Astrocyte of the spinal cord (primary cell): ENCODE measurements around the gene HYKK.
"Not testable (repeated sequence)": the region's sequence is repeated elsewhere in the genome, so short reads cannot be mapped to it uniquely, and the experiment has no call there.

Source experiments
- DNase-seq: peaks from one replicate; pipeline ENCODE4 v3.0.0; 2011; ENCODE audit warnings: low read depth, low spot score
- H3K4me3 ChIP-seq: 2 replicates; pipeline ENCODE4 v1.5.1; 2011; ENCODE audit warnings: low read depth, mild to moderate bottlenecking, low read length, moderate library complexity
- in situ Hi-C: cut with HindIII; loops from 2 replicates; pipeline ENCODE4 v1.10.0; 2017; ENCODE audit warnings: low sequenced_read_pairs
- TF ChIP-seq, protein P1 (sequence below): IDR thresholded peaks from 2 replicates; pipeline ENCODE4 v1.5.1; 2012; ENCODE audit warnings: low read depth, mild to moderate bottlenecking, low read length, inconsistent platforms

The HYKK gene

DNA sequence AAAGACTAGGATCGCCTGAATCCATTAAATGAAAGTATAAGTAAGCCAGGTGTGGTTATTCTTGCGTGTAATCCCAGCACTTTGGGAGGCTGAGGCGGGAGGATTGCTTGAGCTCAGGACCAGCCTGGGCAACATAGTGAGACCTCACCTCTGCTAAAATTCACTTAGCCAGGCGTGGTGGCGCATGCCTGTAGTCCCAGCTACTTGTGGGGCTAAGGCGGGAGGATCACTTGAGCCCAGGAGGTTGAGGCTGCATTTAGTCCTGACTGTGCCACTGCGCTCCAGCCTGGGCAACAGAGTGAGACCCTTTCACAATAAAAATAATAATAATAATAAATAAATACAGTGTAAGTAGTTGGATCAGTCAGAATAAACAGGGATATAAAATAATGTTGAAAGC is 25.5 kb upstream of the HYKK start:
- TF ChIP-seq, protein P1, sequence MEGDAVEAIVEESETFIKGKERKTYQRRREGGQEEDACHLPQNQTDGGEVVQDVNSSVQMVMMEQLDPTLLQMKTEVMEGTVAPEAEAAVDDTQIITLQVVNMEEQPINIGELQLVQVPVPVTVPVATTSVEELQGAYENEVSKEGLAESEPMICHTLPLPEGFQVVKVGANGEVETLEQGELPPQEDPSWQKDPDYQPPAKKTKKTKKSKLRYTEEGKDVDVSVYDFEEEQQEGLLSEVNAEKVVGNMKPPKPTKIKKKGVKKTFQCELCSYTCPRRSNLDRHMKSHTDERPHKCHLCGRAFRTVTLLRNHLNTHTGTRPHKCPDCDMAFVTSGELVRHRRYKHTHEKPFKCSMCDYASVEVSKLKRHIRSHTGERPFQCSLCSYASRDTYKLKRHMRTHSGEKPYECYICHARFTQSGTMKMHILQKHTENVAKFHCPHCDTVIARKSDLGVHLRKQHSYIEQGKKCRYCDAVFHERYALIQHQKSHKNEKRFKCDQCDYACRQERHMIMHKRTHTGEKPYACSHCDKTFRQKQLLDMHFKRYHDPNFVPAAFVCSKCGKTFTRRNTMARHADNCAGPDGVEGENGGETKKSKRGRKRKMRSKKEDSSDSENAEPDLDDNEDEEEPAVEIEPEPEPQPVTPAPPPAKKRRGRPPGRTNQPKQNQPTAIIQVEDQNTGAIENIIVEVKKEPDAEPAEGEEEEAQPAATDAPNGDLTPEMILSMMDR = no peak
- in situ Hi-C loops = no loop called here
- H3K4me3 ChIP-seq = no peak overlapping the region
- no peak for DNase-seq

DNA sequence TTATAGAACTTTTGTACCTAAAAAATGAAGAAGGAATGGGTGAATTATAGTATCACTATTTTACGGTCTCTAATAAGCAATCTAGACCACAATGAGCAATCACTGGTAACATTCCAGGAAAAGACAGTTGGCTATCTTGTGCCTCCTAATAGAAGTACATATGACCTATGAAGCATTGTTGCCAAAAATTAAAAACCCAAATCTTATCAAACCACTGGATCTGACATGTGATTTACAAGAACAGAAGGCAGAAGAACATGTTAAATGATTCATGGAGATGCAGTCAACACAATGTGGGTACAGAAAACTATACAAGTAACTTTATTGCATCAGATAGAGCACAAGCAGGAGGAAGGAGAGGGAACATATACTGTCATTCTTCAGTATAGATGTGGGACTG is 14.5 kb upstream of the HYKK start:
- TF ChIP-seq, protein P1 = no peak
- no peak overlapping the region for H3K4me3 ChIP-seq
- in situ Hi-C loops = no loop called here
- DNase-seq = peak; percentile 2

DNA sequence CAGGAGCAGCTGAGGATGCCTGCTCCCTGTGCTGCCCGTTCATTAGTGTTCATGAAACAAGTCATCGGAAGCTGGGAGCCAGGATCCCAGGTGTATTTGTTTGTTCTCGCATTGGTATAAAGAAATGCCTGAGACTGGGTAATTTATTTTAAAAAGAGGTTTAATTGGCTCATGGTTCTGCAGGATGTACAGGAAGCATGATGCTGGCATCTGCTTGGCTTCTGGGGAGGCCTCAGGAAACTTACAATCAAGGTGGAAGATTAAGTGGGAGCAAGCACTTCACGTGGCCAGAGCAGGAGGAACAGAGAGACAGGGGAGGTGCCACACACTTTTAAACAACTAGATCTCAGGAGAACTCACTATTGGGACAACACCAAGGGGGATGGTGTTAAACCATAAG is 5.5 kb upstream of the HYKK start:
- TF ChIP-seq, protein P1 = no peak
- in situ Hi-C loops = no loop called here
- H3K4me3 ChIP-seq = no peak overlapping the region
- DNase-seq = no peak

DNA sequence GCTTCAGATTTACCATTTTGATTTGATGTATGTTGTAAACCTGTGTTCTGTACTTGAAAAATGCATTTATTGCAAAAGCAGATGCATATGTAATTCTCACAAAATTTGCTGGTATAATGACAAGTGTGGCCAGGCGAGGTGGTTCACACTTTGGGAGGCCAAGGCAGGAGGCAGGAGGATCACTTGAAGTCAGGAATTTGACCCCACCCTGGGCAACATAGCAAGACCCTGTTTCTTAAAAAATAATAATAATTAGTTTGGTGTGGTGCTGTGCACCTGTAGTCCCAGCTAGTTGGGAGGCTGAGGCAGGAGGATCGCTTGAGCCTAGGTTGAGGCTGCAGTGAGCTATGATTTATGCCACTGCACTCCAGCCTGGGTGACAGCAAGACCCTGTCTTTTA is 4.7 kb upstream of the HYKK start:
- in situ Hi-C loops = no loop called here
- no peak overlapping the region for H3K4me3 ChIP-seq
- DNase-seq = no peak
- TF ChIP-seq, protein P1 = no peak

DNA sequence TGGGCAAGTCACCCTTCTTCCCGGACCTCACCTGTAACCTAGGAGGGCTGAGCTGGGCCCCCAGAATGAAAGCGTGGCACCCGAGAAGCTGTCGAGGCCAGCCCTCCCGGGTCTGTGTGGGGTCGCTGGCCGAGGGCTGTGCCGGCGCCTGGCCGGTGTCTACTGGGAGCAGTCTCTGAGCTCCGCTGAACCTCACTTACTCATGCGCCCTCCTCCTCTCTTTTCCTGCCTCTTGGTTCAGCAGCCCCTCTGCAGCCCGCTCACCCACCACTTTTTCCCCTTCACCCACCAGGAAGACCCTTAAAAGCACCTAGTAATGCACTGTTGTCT is 419 bp downstream of the HYKK start:
- TF ChIP-seq, protein P1 = no peak
- in situ Hi-C loops = no loop called here
- H3K4me3 ChIP-seq = peak overlapping the region; percentile 88
- DNase-seq = no peak

DNA sequence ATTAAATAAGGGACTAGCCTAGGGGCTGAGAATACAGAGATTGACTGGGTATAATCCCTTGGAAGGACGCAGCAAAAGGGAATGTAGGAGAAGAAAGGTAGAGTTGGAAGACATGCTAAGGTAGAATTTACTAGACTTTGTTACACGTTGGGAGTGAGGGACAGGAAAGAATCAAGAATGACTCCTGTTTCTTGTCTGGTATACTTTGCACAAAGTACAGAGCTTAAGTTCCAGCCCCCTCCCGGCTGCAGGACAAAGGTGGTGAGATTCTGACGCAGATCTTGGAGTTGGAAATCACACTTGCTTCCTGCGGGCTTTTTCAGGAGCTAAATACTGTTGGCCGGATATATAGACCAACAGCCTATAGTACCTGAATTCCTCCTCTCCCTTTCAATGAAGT is 895 bp downstream of the HYKK start:
- in situ Hi-C loops = no loop called here
- TF ChIP-seq, protein P1 = no peak
- peak overlapping the region; percentile 88 for H3K4me3 ChIP-seq
- no peak for DNase-seq

DNA sequence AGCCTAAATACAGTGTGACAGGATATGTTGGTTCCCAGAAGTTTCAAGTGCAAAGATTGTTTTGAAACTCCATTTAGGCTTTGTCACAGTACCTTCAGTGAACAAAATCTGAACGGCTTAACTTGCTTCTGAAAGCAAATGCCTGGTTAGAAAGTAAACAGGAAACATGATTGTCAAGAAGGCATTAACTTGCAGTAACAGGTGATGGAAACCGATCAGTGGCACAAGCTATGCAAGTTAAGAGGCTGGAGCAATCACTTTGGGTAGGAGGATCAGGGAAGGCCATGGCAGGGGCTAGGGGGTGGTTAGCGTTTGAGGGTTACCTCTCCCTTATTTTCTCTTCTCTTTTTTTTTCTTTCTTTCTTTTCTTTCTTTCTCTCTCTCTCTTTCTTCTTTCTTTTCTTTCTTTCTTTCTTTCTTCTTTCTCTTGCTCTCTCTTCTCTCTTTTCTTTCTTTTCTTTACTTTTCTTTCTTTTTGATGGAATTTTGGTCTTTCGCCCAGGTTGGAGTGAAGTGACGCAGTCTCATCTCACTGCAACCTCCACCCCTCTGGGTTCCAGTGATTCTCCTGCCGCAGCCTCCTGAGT is 2.4 kb downstream of the HYKK start:
- DNase-seq = no peak
- in situ Hi-C loops = no loop called here
- TF ChIP-seq, protein P1 = no peak
- H3K4me3 ChIP-seq = no peak overlapping the region

DNA sequence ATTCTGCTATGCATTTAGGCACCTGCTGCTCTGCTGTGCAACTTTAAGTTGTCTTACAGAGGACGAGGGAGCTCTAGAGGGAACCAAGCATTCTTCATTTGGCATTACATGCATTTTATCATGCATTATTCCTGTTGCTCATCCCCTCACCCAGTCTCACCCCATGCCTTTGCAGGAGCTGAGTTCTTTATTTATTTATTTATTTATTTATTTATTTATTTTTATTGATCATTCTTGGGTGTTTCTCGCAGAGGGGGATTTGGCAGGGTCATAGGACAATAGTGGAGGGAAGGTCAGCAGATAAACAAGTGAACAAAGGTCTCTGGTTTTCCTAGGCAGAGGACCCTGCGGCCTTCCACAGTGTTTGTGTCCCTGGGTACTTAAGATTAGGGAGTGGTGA is 12.7 kb downstream of the HYKK start:
- in situ Hi-C loops = not testable (repeated sequence)

More for the DNA sequence above, 12.7 kb downstream of the HYKK start:
- not testable (repeated sequence) for H3K4me3 ChIP-seq, DNase-seq
